ENCODE data around the gene OXER1. TPM values are rescaled to one million over a fixed set of nuclear protein-coding genes. Genes with fewer than 3 reads are reported as not detected.
"Not testable (repeated sequence)": the region's sequence is repeated elsewhere in the genome, so short reads cannot be mapped to it uniquely, and the experiment has no call there.

OXER1 gene
- polyA plus RNA-seq, 1 donor from 2014 or later: 0.63 TPM

DNA sequence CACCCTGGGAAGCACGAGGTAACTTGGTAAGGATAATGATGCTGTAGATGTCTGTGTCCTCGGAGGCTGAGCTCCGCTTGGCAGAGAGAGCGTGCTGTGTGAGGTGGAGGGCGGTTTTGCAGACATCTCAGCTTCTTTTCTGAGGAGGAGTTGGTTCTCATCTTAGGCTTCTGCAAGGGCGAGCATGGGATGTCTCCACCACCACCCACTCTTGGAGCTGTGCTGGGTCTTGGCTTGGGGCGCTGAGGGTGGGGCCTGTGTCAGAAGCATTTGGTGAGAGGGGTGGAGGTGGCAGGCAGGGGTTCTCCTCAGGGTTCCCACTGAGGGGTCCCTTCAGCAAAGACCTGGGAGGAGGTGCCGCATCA lies 9.2 kb downstream of the OXER1 start:
- Mint-ChIP-seq H3K27ac (peak overlapping the region in 2 of 3 donors; percentile 87 to 89), H3K9me3 (no peaks in the 10 kb centered on the region), H3K27me3 (no peaks in the 10 kb centered on the region), H3K4me3 (peak overlapping the region in 3 of 4 donors; percentile 59 to 75 (median 70)), H3K4me1 (peaks cover 34 to 37% (median 35%) of the 10 kb centered on the region in 3 donors), H3K36me3 (no peaks in the 10 kb centered on the region)

DNA sequence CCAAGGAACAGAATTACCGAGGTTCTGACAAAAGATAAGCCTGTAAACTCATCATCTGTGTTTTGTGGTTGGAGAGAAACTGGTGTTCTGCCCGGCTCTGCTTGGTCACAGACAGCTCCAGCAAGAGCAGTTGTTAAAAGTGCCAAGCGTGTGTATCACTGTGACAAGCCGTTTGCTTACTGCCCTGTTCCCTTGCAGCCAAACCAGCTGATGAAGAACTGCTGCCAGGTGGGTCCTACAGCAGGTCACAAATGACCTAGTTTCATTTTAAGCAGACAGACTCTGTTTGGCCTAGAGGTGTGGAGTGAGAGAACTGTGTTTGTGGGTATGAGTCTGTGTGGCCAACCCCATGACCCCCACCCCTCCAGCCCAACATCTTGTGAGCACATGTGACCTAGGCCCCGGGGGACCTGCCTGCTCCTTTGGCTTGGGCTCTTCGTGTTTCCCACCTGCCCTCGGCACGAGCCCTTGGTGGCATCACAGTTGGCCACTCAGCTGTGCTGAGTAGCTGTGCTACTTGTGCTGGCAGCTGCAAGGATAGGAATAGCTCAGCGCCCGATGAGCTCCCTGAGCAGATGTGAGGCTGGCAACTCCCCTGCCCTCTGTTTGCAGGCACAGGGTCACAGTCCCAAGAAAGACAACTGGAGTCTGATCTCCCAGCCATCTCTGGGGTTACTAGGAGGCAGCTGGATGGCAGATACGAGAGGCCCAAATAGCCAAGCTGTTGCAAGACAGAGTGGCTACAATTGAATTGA lies 9.7 kb downstream of the OXER1 start:
- H3K9me3 Mint-ChIP-seq: no peaks in the 10 kb centered on the region
- peak overlapping the region; percentile 56 to 89 (median 87) for H3K27ac Mint-ChIP-seq
- H3K27me3 Mint-ChIP-seq: no peaks in the 10 kb centered on the region
- peaks cover 33 to 37% (median 35%) of the 10 kb centered on the region in 3 donors for H3K4me1 Mint-ChIP-seq
- no peaks in the 10 kb centered on the region for H3K36me3 Mint-ChIP-seq
- peak overlapping the region; percentile 17 to 70 (median 56) for H3K4me3 Mint-ChIP-seq

DNA sequence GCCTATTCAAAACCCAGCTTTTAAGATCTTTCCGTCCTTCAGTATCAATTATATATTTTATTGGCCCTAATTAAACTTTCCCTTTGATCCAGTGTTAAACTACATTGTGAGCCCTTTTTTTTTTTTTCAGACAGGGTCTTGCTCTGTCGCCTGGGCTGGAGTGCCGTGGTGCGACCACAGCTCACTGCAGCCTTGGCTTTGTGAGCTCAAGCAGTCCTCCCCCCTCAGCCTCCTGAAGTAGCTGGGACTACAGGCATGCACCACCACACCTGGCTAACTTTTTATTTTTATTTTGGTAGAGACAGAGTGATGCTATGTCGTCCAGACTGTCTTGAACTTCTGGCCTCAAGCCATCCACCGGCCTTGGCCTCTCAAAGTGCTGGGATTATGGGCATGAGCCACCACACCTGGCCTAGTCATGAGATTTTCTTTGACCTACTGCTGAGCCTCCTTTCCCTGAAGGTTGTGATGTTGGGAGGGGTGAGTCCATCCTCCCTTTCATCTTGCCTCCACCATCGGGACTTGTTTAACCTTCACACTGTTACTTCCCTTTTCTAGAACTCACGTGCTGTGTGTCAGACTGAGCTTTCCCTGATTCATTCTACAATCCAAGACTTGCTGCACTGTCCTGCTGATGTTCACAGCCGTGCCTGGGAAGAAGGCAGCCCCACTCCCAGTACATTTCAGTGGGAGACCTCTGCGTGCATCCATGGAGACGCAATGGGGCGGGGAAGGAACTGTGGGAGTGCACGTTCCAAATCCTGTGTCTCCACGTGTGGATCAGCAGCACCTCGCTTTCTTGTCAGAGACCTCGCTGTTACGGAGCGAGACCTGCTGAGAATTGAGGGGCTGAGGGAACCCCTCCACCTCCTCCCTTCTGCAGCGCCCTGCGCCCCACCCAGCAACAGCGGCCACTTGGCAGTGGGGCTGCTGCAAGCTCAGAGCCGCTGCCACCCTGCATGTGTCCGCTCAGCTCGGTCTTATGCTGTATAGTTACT lies 10.8 kb downstream of the OXER1 start:
- Mint-ChIP-seq H3K27ac (peak overlapping the region; percentile 80 to 89 (median 87)), H3K9me3 (no peaks in the 10 kb centered on the region), H3K4me3 (peak overlapping the region in 3 of 4 donors; percentile 25 to 85 (median 63)), H3K27me3 (no peaks in the 10 kb centered on the region), H3K36me3 (no peaks in the 10 kb centered on the region), H3K4me1 (peaks cover 26 to 37% (median 35%) of the 10 kb centered on the region in 3 donors)

DNA sequence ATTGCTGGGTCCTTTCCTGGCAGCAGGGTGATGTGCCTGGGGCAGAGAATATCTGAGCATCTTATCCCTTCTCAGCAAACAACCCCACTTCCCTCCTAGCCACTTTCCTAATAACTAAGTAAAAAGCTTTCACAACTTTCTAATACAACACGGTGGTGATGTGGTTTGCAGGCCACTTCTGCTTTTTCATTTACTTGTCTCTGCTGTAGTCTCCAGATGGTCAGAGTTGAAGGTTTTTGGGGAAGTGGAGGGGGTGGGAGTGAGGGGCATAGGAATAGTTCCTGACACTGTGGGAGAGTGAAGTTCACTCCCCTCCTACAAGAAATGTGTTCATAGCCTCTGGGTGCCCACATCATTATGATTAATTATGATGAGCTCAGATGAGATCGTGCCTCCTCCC lies 11.6 kb downstream of the OXER1 start:
- Mint-ChIP-seq H3K4me3 (peak overlapping the region; percentile 25 to 85 (median 50)), H3K36me3 (no peaks in the 10 kb centered on the region), H3K27me3 (no peaks in the 10 kb centered on the region), H3K9me3 (no peaks in the 10 kb centered on the region), H3K4me1 (peaks cover 26 to 37% (median 35%) of the 10 kb centered on the region in 3 donors), H3K27ac (peak overlapping the region; percentile 80 to 87 (median 80))

DNA sequence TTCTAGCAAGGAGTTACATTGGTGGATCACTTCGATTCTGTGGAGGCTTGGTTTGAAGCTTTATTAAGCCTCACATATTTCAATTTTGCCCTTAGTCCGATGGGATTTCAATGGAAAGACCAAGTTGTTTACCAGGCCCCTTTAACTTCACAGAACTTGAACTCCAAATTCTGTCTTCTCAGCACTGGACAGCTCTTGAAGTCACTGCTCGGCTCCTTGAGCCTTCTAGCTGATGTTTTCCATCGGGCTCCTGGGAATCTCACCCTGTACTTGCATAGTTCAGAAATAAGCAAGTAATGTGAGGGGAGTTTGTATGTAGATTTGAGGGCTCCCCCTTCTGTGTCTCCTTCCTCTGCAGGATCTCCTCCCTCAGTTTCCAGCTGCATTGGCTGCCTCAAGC lies 15.1 kb downstream of the OXER1 start:
- H3K9me3 Mint-ChIP-seq: no peaks in the 10 kb centered on the region
- peaks cover 6% of the 10 kb centered on the region for H3K36me3 Mint-ChIP-seq
- H3K4me1 Mint-ChIP-seq: peaks cover 16 to 26% (median 22%) of the 10 kb centered on the region in 3 donors
- no peak overlapping the region for H3K27ac Mint-ChIP-seq
- no peaks in the 10 kb centered on the region for H3K27me3 Mint-ChIP-seq
- H3K4me3 Mint-ChIP-seq: no peak overlapping the region

DNA sequence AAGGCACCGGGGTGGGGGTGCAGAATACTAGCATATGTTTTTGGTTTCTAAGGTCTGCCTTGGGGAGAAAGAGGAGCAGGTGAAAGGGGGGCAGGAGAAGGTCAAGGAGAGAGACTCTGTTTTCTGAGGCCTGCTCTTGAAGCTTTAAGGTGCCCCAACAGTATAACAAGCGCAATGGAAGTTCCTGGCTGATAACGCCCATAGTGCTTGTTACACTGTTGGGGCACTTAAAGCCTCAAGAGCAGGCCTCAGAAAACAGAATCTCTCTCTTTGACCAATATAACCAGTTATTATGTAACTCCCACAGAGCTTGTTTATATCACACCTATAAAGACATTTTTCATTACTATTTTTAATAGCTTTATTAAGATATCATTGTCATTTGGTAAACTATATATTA lies 16.5 kb downstream of the OXER1 start:
- Mint-ChIP-seq H3K27ac (no peak overlapping the region), H3K4me3 (no peak overlapping the region), H3K27me3 (no peaks in the 10 kb centered on the region), H3K9me3 (no peaks in the 10 kb centered on the region), H3K4me1 (peaks cover 6 to 20% (median 12%) of the 10 kb centered on the region in 3 donors), H3K36me3 (peaks cover 9% of the 10 kb centered on the region)

DNA sequence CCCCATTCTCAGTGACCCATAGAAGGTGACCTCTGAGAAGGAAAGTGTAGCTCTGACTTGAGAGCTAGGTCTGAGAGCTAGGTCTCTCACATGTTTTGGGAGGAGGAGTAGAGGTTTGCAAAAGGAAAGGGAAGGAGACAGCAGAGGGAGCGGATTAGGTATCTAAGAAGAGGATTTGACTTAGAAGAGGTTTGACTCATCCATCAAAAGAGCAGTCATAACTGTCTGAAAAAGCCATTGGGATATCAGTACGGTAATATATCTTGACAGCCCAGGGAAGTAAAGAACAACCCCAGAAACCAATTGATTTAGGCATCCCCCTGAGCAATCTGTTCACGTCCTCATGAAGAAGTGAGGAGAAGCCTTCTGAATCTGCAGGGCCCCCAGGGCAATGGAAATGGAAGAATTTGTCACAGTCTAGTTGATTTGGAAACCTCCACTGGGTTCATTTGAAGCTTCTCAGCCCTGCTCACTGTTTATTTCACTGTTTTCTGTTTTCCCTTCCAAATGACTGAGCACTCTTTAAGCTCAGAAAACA lies 19.3 kb downstream of the OXER1 start:
- Mint-ChIP-seq H3K4me1 (peaks cover 0 to 10% (median 0%) of the 10 kb centered on the region in 3 donors), H3K9me3 (peaks cover 0 to under 1% (median 0%) of the 10 kb centered on the region in 3 donors)

DNA sequence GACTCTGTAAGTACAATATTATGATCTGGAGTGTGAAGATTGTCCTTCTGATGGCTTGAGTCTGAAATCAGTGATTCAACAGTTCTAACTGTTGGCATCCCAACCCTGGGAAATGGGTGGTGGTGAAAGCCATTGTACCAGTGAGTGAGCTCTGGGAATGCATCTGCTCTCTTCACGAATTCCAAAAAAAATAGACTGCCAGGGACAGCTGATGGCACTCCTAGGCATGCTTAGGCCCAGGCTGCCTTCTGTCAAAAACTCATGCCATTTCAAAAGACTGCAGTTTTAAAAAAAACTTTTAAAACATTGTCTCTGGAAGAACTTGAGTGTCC lies 20.3 kb downstream of the OXER1 start:
- Mint-ChIP-seq H3K4me1 (peaks cover 0 to 10% (median 0%) of the 10 kb centered on the region in 3 donors), H3K27me3 (no peaks in the 10 kb centered on the region), H3K4me3 (no peak overlapping the region), H3K36me3 (peaks cover 9% of the 10 kb centered on the region), H3K9me3 (peaks cover 0 to 3% (median 2%) of the 10 kb centered on the region in 3 donors), H3K27ac (no peak overlapping the region)

More for the DNA sequence above, 19.3 kb downstream of the OXER1 start:
- no peak overlapping the region for H3K4me3 Mint-ChIP-seq
- peaks cover 9% of the 10 kb centered on the region for H3K36me3 Mint-ChIP-seq
- no peak overlapping the region for H3K27ac Mint-ChIP-seq
- H3K27me3 Mint-ChIP-seq: no peaks in the 10 kb centered on the region

DNA sequence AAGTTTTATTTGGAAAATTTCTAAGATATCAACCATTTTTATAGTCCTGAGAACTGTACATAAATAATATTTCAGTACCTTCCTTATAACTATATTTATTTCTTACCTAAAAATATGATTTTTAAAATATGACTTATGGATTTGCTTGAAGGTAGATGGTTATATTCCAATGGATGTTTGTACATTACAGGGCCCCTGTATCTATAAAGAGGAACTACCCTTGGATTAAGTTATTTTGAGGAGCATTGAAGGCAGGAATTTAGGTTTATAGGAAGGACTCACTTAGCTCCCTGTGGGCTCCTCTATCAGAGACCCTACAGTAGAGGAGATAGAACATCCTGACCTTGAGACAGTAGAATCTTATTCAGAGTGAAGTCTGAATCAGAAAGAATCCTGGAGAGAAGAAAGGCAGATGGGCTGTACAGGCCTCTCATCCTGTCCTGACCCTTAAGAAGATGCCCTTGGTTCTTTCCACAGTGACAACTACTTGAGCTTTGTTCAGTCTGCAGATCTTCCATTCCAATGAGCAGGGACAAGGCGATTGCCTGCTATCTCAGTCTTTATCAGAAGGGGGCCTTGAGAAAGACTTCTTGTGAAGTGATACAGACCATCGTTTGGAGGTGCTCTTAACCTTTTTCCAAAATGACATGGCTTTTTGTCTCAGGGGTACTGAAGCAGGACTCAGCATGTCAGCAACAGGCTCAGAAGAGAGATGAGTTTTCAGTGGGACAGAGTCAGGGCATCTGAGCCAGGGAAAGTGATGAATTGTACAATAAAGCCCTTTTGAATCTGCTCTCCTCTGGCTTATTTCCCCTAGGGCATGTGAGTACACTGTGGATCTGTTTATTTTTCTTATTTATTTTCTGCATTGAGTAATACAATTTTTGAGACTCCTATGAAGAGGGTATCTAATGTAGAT lies 20.9 kb downstream of the OXER1 start:
- no peak overlapping the region for H3K27ac Mint-ChIP-seq
- H3K27me3 Mint-ChIP-seq: no peaks in the 10 kb centered on the region
- peaks cover 2 to 4% (median 3%) of the 10 kb centered on the region in 3 donors for H3K9me3 Mint-ChIP-seq
- H3K4me1 Mint-ChIP-seq: peaks cover 0 to 10% (median 0%) of the 10 kb centered on the region in 3 donors
- no peak overlapping the region for H3K4me3 Mint-ChIP-seq
- peaks cover 9% of the 10 kb centered on the region for H3K36me3 Mint-ChIP-seq

DNA sequence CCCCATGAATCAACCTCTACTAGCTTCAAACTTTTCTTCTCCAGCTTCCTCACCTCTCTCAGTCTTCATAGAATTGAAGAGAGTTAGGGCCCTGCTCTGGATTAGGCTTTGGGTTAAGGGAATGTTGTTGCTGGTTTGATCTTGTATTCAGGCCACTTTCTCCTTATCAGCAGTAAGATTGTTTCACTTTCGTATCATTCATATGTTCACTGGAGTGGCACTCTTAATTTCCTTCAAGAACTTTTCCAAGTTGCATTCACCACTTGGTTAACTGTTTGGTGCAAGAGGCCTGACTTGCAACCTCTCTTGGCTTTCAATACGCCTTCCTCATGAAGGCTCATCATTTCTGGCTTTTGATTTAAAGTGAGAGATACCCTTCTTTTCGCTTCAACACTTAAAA lies 22.8 kb downstream of the OXER1 start:
- no peak overlapping the region for H3K27ac Mint-ChIP-seq
- peaks cover 15% of the 10 kb centered on the region for H3K36me3 Mint-ChIP-seq
- H3K4me3 Mint-ChIP-seq: no peak overlapping the region
- H3K4me1 Mint-ChIP-seq: peaks cover 0 to 10% (median 0%) of the 10 kb centered on the region in 3 donors
- H3K27me3 Mint-ChIP-seq: no peaks in the 10 kb centered on the region
- H3K9me3 Mint-ChIP-seq: peaks cover 3 to 5% (median 4%) of the 10 kb centered on the region in 3 donors

DNA sequence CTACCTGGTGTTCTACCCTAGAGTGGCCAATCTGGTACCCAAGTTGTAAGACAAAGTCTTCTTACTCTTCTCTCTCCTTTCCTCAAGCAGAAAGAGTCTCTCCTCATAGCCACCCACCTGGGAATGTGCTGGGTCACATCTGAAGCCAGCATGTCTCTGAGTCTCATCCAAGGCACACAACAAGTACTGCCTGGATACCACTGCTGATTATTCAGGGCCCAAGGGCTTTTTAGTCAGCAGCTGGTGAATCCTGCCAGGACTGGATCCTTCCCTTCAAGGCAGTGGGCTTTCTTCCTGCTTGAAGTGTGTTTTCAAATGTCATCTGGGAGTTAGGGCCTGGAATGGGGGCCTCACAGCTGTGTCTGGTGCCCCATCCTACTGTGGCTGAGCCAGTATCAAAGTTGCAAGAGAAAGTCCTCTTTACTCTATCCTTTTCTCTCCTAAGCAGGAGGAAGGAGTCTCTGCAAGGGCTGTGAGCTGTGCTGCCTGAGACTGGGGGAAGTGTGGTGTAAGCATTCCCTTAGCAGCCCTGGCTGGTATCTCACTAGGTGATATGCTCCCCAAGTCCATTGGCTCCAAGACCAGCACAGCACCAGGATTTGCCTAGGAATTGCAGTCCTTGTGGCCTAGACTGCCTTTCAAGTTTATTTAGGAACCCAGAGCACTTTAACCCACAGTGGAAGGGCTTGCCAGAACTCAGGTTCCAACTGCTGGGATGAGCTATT lies 27.2 kb downstream of the OXER1 start:
- Mint-ChIP-seq H3K27me3 (no peaks in the 10 kb centered on the region), H3K4me1 (peaks cover 0 to 2% (median 2%) of the 10 kb centered on the region in 3 donors), H3K36me3 (peaks cover 26% of the 10 kb centered on the region), H3K27ac (no peak overlapping the region), H3K9me3 (peaks cover 10 to 35% (median 20%) of the 10 kb centered on the region in 3 donors), H3K4me3 (no peak overlapping the region)

DNA sequence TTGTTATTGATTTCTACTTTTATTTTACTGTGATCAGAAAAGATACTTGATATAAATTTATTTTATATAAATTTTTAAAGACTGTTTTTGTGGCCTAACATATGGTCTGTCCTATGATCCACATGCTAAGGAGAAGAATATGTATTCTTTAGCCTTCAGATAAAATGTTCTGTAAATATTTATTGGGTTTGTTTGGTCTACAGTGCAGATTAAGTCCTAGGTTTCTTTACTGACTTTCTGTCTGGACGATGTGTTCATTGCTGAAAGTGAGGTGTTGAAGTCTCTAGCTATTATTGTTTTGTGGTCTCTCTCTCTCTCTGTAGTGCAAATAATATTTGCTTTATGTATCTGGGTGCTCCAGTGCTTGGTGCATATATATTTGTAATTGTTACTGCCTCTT lies 30.1 kb downstream of the OXER1 start:
- peaks cover 0 to 2% (median 0%) of the 10 kb centered on the region in 3 donors for H3K4me1 Mint-ChIP-seq
- H3K9me3 Mint-ChIP-seq: peaks cover 17 to 42% (median 26%) of the 10 kb centered on the region in 3 donors
- H3K27me3 Mint-ChIP-seq: no peaks in the 10 kb centered on the region
- no peak overlapping the region for H3K27ac Mint-ChIP-seq
- peaks cover 38% of the 10 kb centered on the region for H3K36me3 Mint-ChIP-seq
- peak overlapping the region in 1 of 4 donors; percentile 34 for H3K4me3 Mint-ChIP-seq

DNA sequence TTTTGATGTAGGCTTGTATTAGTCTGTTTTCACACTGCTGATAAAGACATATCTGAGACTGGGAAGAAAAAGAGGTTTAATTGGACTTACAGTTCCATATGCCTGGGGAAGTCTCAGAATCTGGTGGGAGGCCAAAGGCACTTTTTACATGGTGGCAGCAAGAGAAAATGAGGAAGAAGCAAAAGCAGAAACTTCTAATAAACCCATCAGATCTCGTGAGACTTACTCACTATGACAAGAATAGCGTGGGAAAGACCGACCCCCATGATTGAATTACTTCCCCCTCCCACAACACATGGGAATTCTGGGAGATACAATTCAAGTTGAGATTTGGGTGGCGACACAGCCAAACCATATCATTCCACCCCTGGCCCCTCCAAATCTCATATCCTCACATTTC lies 32.6 kb downstream of the OXER1 start:
- not testable (repeated sequence) for H3K27me3 Mint-ChIP-seq, H3K27ac Mint-ChIP-seq, H3K4me1 Mint-ChIP-seq, H3K4me3 Mint-ChIP-seq
- Mint-ChIP-seq H3K9me3 (peaks cover 12 to 42% (median 23%) of the 10 kb centered on the region in 3 donors), H3K36me3 (peaks cover 38% of the 10 kb centered on the region)

All from IgD-negative memory B cell (primary cell).